Esophagus squamous epithelium (tissue), 5 donors: ENCODE data around the gene ERP44. TPM values are rescaled to one million over a fixed set of nuclear protein-coding genes. Genes with fewer than 3 reads are reported as not detected.

Source experiments
- DNase-seq: peaks from one replicate; lab custom pipeline; 2025; lab: John Stamatoyannopoulos, UW
- H3K27ac ChIP-seq, 4 donors: fragments of 200-600 bp; sonication (generic); one replicate each; pipeline ENCODE4 v1.5.1; 2016 to 2019; ENCODE audit warnings: mild to moderate bottlenecking in 1 of 4
- H3K27me3 ChIP-seq, 4 donors: fragments of 200-600 bp; sonication (generic); 1 replicate in 3 of 4; 2 replicates in 1 of 4; pipeline versions ENCODE4 v1.5.1 to v1.6.0; 2017 to 2021; ENCODE audit warnings: antibody characterized with exemption in 1 of 4
- H3K36me3 ChIP-seq, 3 donors: fragments of 200-600 bp; sonication (generic); one replicate each; pipeline ENCODE4 v1.5.1; 2016 to 2019
- H3K4me1 ChIP-seq, 3 donors: fragments of 200-600 bp; sonication (generic); one replicate each; pipeline ENCODE4 v1.5.1; 2017 to 2019
- H3K4me3 ChIP-seq, 4 donors: fragments of 200-600 bp; sonication (generic); 1 replicate in 3 of 4; 2 replicates in 1 of 4; pipeline ENCODE4 v1.5.1; 2016 to 2019; ENCODE audit warnings: mild to moderate bottlenecking in 2 of 4, moderate library complexity in 1 of 4
- H3K9me3 ChIP-seq, 3 donors: fragments of 200-600 bp; sonication (generic); one replicate each; pipeline ENCODE4 v1.5.1; 2016 to 2019
- POLR2A ChIP-seq, 4 donors: fragments of 450-650 bp; IDR thresholded peaks; one replicate each; pipeline ENCODE4 v1.6.1; 2017; ENCODE audit warnings: antibody characterized with exemption in 4 of 4, mild to moderate bottlenecking in 4 of 4, moderate library complexity in 3 of 4
- WGBS, 2 donors: methylation state at CpG; one replicate each; pipeline ENCODE4 v1.1.5; 2018; 5-methylcytosine and 5-hydroxymethylcytosine counted together
- intact Hi-C: fragments of 100-400 bp; cut with DNase I; formaldehyde crosslinking; loops from one replicate; pipeline ENCODE4 v1.15.0; 2022
- total RNA-seq, 4 donors: library from RNA; depleted of rRNA; stranded (reverse); fragments of >200 nt; gene quantifications; one replicate each; pipeline ENCODE4 v1.1.0, GENCODE V29; 2016
- TF ChIP-seq, protein P1 (sequence below), 6 experiments: fragments of 450-650 bp in 4 of 6; fragments of 200-600 bp in 2 of 6; sonication (generic) in 2 of 6; IDR thresholded peaks; one replicate each; pipeline ENCODE4 v1.5.1; 2016 to 2019; ENCODE audit warnings: antibody characterized with exemption in 6 of 6, mild to moderate bottlenecking in 4 of 6, moderate library complexity in 4 of 6
- donor health status: DM: yes; HTN: yes; CAD: no.

Gene ERP44
- total RNA-seq, 4 donors from 2014 or later: 13.5 to 19.2 (median 16.3) TPM

DNA sequence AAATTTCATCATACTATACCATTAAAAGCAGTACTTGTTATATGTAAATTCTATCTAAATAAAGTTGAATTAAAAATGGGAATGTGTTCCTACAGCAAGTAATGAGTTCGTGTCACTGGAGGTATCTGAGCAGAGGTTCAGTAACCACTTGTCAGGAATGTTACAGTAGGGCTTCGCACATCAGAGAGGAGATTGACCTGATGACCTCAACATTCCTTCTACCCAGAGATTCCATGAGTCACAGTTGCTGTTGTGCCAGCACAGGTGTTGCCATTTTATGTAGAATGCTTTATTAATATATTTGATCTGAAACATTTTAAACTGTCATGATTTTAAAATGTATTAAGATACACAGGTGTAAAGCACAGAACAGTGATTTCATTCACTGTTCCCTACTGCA is 132.1 kb downstream of the ERP44 start:
- intact Hi-C loops: no loop called here
- TF ChIP-seq, protein P1, sequence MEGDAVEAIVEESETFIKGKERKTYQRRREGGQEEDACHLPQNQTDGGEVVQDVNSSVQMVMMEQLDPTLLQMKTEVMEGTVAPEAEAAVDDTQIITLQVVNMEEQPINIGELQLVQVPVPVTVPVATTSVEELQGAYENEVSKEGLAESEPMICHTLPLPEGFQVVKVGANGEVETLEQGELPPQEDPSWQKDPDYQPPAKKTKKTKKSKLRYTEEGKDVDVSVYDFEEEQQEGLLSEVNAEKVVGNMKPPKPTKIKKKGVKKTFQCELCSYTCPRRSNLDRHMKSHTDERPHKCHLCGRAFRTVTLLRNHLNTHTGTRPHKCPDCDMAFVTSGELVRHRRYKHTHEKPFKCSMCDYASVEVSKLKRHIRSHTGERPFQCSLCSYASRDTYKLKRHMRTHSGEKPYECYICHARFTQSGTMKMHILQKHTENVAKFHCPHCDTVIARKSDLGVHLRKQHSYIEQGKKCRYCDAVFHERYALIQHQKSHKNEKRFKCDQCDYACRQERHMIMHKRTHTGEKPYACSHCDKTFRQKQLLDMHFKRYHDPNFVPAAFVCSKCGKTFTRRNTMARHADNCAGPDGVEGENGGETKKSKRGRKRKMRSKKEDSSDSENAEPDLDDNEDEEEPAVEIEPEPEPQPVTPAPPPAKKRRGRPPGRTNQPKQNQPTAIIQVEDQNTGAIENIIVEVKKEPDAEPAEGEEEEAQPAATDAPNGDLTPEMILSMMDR (IDR thresholded peaks at IDR 0.05): no peak
- no peak for TF ChIP-seq POLR2A (IDR thresholded peaks at IDR 0.05)
- no peak overlapping the region for H3K4me3 ChIP-seq
- no peaks in the 10 kb centered on the region for H3K4me1 ChIP-seq
- WGBS, 2 donors: 59 to 68% methylated on average over 2 of the region's 2 CpGs
- no peak overlapping the region for H3K27ac ChIP-seq
- no peaks in the 10 kb centered on the region for H3K9me3 ChIP-seq
- H3K36me3 ChIP-seq: peaks cover 7 to 76% (median 11%) of the 10 kb centered on the region in 3 donors
- H3K27me3 ChIP-seq: no peaks in the 10 kb centered on the region
- DNase-seq: no peak

DNA sequence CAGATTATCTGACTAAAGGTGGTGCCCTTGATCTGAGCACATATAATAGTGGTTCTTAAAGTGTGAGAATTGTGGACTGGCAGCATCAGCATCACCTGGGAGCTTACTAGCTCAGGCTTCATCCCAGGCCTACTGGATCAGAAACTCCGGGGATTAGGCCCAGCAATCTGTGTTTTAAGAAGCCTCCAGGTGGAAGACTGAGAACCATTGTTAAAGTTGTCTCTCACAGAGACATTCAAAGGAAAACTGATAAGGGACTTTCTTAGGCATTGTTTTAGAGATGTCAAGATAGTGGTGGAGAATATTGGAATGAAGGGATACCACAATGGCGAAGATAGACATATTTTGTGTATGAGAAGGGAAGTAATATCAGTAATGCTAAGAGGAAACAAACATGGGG is 132.8 kb downstream of the ERP44 start:
- no peak overlapping the region for H3K27ac ChIP-seq
- intact Hi-C loops: no loop called here
- TF ChIP-seq, protein P1 (IDR thresholded peaks at IDR 0.05): no peak
- TF ChIP-seq POLR2A (IDR thresholded peaks at IDR 0.05): no peak
- 94 to 95% methylated on average over 2 of the region's 2 CpGs for WGBS, 2 donors
- DNase-seq: no peak
- no peaks in the 10 kb centered on the region for H3K9me3 ChIP-seq
- no peaks in the 10 kb centered on the region for H3K27me3 ChIP-seq
- no peak overlapping the region for H3K4me3 ChIP-seq
- H3K4me1 ChIP-seq: no peaks in the 10 kb centered on the region
- peaks cover 7 to 78% (median 11%) of the 10 kb centered on the region in 3 donors for H3K36me3 ChIP-seq

DNA sequence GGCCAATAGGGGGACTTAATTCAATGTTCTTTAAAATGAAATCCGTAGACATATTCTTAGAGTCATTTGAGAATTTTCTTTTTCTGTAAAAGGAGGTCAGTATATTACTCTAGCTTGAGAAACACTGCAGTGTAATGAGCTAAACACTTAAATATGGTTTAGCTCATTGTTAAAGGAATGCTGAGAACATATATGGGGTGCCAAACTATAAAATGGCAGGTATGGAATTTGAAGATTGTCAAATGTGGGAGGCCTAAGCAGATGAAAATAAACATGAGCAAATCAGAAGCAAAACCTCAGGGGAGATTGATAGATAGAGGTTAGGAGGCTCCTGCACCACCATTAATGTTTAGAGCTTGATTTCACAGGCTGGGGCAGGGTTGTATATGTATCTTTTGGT is 134.5 kb downstream of the ERP44 start:
- TF ChIP-seq POLR2A (IDR thresholded peaks at IDR 0.05): no peak
- TF ChIP-seq, protein P1 (IDR thresholded peaks at IDR 0.05): no peak
- 90 to 92% methylated on average over 1 of the region's 1 CpG for WGBS, 2 donors
- Histone ChIP-seq H3K9me3 (no peaks in the 10 kb centered on the region), H3K36me3 (peaks cover 7 to 79% (median 11%) of the 10 kb centered on the region in 3 donors), H3K4me1 (no peaks in the 10 kb centered on the region), H3K27me3 (no peaks in the 10 kb centered on the region), H3K27ac (no peak overlapping the region), H3K4me3 (no peak overlapping the region)
- intact Hi-C loops: no loop called here
- DNase-seq: no peak

DNA sequence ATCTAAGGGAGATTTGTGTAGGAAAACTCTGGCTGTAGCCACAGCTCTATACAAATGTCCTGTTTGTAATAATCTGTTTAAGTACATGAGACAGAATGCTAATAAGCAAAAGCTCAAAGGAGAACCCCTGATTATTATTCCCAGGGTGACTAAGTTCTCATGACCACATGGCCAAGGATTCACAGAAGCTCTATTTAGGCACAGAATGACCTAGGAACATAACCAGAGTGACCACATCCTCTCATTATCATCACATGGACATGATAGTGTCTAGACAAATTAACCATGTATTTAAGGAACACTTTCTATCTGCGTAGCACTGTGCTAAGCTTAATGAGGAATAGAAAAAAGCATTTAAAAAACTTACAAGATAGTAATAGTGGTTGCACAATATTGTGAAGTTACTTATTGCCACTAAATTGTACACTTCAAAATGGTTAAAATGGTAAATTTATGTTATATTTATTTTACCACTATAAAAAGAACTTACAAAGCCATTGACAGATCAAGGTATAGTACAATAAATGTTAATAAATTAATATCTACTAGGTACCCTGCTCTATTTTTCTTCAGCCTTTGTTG is 136.0 kb downstream of the ERP44 start:
- no peaks in the 10 kb centered on the region for H3K9me3 ChIP-seq
- TF ChIP-seq POLR2A (IDR thresholded peaks at IDR 0.05): no peak
- TF ChIP-seq, protein P1 (IDR thresholded peaks at IDR 0.05): no peak
- no peaks in the 10 kb centered on the region for H3K4me1 ChIP-seq
- H3K4me3 ChIP-seq: no peak overlapping the region
- WGBS, 2 donors: 93 to 94% methylated on average over 1 of the region's 1 CpG
- no peak for DNase-seq
- peaks cover 0 to 73% (median 4%) of the 10 kb centered on the region in 3 donors for H3K36me3 ChIP-seq
- intact Hi-C loops: no loop called here
- H3K27ac ChIP-seq: no peak overlapping the region
- no peaks in the 10 kb centered on the region for H3K27me3 ChIP-seq

DNA sequence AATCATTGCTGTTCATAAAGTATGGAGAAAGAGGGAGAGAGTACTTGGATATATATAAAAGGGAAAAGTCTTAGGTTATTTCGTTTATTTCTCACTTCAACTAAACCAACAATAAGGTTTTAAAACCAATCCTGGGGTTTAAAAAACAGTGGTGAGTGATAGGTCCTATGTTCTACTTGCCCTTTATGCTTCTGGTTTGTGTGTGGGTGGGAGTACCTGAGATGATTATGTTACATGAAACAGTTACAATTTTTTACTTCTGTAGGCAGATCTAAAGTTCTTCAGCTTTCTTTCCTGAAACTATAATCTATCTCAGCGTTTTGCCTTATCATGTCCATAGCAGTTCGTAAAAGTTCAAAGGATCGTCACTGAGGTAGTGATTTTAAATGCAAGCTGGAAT is 143.2 kb downstream of the ERP44 start:
- 82 to 88% methylated on average over 4 of the region's 4 CpGs for WGBS, 2 donors

More for the DNA sequence above, 143.2 kb downstream of the ERP44 start:
- no peak for TF ChIP-seq POLR2A (IDR thresholded peaks at IDR 0.05)
- TF ChIP-seq, protein P1 (IDR thresholded peaks at IDR 0.05): no peak
- H3K4me1 ChIP-seq: no peaks in the 10 kb centered on the region
- peaks cover 0 to 48% (median 0%) of the 10 kb centered on the region in 3 donors for H3K36me3 ChIP-seq
- DNase-seq: no peak
- intact Hi-C loops: no loop called here
- no peak overlapping the region for H3K4me3 ChIP-seq
- H3K27ac ChIP-seq: no peak overlapping the region
- H3K9me3 ChIP-seq: no peaks in the 10 kb centered on the region
- no peaks in the 10 kb centered on the region for H3K27me3 ChIP-seq
